PFSK-1 (cell line): ENCODE results near the gene RFPL2.

ENCODE experiments used
- FOXP2 ChIP-seq: optimal IDR thresholded peaks from 2 replicates; pipeline ENCODE3; 2011; ENCODE audit warnings: borderline replicate concordance, control low read depth, inconsistent platforms; ENCODE audit not compliant: insufficient read depth; ENCODE audit errors: extremely low read length, extremely low read depth
- POLR2AphosphoS5 ChIP-seq: IDR thresholded peaks from 2 replicates; pipeline ENCODE4 v1.6.1; 2012; ENCODE audit warnings: low read depth, mild to moderate bottlenecking, control low read depth, low read length, moderate library complexity
- SIN3A ChIP-seq: IDR thresholded peaks from 2 replicates; pipeline ENCODE4 v1.6.1; 2012; ENCODE audit warnings: mild to moderate bottlenecking, low read length, moderate library complexity, borderline replicate concordance; ENCODE audit not compliant: insufficient read depth
- TAF1 ChIP-seq: IDR thresholded peaks from 2 replicates; pipeline ENCODE4 v1.6.1; 2012; ENCODE audit warnings: low read length, control low read depth, borderline replicate concordance; ENCODE audit not compliant: insufficient read depth
- TF ChIP-seq, protein P1 (sequence below), 2 experiments: IDR thresholded peaks; 2 replicates each; pipeline versions ENCODE4 v1.6.1 to v1.8.0; 2011 to 2012; ENCODE audit warnings: low read depth in 2 of 2, low read length in 2 of 2, control low read depth in 1 of 2, inconsistent platforms in 1 of 2, mild to moderate bottlenecking in 1 of 2, moderate library complexity in 1 of 2; ENCODE audit not compliant: insufficient read depth in 1 of 2

Gene RFPL2

DNA sequence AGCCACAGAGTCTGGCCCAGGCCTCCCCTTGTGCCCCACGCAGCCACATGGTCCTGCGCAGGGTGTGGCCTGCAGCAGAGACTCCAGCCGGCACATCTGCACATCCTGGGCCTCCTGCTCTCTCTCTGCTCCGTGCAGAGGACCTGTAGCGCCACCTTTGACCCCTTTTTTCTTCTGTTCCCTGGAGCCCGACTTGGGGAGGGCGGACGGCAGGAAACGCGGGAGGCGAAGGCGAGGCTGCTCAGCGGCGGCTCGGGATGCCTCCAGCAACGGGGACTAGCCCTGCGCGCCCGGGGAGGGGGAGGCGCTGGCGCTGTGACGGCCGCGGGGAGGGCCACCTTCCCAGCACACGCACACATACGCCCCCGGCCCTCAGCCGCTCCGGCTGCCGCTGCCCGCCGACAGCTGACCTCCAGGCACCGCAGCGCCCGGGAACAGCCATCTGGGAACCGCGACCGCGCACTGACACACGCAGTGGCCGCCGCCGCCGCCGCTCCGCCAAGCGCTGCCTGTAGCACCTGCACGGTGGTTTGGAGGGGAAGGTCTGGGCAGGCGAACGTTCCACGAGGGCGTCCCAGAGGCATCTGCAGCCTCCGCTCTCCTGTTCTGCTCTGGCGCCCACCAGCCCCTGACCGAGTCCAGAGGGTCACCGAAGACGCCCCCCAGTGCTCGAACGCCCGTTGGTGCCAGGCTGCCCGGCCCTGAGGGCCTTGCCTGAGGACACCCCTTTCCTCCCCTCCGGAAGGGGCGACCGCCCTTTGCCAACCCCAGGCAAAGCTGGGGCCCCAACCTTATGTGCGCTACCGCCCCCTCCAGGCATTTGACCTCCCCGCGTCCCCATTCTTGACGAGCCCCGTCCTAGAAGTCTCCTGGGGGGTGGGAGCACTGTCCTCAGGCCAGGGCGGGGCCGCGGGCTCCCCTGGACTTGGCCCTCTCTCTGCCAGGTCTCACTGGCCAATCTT lies 28.9 kb downstream of the RFPL2 start:
- TF ChIP-seq TAF1: no peak
- no peak for TF ChIP-seq POLR2AphosphoS5
- TF ChIP-seq, protein P1, sequence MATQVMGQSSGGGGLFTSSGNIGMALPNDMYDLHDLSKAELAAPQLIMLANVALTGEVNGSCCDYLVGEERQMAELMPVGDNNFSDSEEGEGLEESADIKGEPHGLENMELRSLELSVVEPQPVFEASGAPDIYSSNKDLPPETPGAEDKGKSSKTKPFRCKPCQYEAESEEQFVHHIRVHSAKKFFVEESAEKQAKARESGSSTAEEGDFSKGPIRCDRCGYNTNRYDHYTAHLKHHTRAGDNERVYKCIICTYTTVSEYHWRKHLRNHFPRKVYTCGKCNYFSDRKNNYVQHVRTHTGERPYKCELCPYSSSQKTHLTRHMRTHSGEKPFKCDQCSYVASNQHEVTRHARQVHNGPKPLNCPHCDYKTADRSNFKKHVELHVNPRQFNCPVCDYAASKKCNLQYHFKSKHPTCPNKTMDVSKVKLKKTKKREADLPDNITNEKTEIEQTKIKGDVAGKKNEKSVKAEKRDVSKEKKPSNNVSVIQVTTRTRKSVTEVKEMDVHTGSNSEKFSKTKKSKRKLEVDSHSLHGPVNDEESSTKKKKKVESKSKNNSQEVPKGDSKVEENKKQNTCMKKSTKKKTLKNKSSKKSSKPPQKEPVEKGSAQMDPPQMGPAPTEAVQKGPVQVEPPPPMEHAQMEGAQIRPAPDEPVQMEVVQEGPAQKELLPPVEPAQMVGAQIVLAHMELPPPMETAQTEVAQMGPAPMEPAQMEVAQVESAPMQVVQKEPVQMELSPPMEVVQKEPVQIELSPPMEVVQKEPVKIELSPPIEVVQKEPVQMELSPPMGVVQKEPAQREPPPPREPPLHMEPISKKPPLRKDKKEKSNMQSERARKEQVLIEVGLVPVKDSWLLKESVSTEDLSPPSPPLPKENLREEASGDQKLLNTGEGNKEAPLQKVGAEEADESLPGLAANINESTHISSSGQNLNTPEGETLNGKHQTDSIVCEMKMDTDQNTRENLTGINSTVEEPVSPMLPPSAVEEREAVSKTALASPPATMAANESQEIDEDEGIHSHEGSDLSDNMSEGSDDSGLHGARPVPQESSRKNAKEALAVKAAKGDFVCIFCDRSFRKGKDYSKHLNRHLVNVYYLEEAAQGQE (IDR thresholded peaks at IDR 0.05; ENCODE audit: insufficient read depth in 1 of 2, low read depth in 2 of 2, low read length in 2 of 2): no peak
- no peak for TF ChIP-seq FOXP2

DNA sequence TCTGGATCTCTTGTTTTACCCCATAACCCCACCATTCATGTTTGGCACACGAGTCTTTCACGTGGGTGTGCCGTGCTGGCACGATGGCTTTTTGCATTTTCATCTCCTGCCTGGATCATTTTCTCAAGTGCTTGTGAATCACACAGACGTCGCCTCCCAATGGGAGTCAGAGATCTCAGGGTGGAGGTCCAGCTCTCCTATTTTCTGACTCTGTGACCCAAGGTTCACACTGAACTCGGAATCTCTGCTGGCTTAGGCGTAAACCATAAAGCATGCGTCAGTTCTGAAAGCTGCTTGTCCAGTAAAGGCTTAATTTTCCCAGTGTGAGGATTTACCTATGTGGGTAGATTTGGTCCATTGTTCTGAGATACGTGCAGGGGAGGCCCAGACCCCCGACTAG lies 29.8 kb downstream of the RFPL2 start:
- TF ChIP-seq, protein P1 (IDR thresholded peaks at IDR 0.05; ENCODE audit: insufficient read depth in 1 of 2, low read depth in 2 of 2, low read length in 2 of 2): no peak
- TF ChIP-seq SIN3A: no peak

GRCh38 chr22:32165681-32166080 lies 39.2 kb downstream of the RFPL2 start:
- TF ChIP-seq POLR2AphosphoS5 (no peak), FOXP2 (no peak)

DNA sequence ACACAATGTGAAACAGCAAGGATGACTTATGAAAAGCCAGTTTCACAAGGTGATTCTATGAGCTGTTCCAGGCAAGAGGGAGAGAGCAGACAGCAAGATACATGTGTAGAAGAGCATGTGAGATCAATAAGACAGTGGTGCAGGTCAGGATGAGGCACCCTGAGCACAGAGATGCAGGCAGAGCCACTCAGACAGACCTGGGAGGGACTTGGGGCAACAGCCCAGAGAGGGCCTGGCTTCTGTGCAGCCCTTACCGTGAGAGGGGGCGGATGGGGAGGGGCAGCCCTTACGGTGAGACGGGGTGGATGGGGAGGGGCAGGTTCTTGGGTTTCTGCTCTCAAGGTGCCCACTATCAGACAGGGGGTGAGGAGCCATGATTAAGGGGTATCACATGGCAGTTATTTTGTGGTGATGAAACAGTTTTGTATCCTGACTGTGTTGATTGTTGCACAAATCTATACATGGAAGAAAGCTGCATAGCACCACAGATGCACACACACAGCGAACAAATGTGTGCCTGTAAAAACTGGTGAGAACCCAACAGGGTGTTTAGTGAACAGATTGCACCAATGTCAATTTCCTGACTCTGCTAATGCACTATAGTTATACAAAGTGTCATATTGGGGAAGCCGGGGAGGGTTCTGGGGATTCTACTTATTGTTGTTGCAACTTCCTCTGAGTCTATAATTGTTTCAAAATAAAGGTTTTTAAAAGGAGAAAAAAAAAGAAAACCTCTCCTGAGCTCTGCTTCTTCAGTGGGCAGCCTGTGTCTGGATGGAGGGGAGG lies 40.6 kb downstream of the RFPL2 start:
- TF ChIP-seq POLR2AphosphoS5 (no peak), FOXP2 (no peak), SIN3A (no peak), TAF1 (no peak)
- TF ChIP-seq, protein P1 (IDR thresholded peaks at IDR 0.05; ENCODE audit: insufficient read depth in 1 of 2, low read depth in 2 of 2, low read length in 2 of 2): no peak

- TF ChIP-seq POLR2AphosphoS5 (no peak), SIN3A (no peak), FOXP2 (no peak), TAF1 (no peak)
- TF ChIP-seq, protein P1 (IDR thresholded peaks at IDR 0.05; ENCODE audit: insufficient read depth in 1 of 2, low read depth in 2 of 2, low read length in 2 of 2): no peak
Measured at GRCh38 chr22:32158712-32159533, 46.0 kb downstream of the RFPL2 start, which contains the start of gene C22orf42. C22orf42 (minus strand) TSS chr22:32159303; CDS start chr22:32159215, 88 bp downstream.
